ENCODE results near the gene PRKN.

Gene PRKN

GRCh38 chr6:162116902-162117525, 610.6 kb downstream of the PRKN start:
- TF ChIP-seq CTCF (IDR thresholded peaks at IDR 0.05; ENCODE audit: low read length, missing control alignments), result no peak
- DNase-seq (ENCODE audit: low read depth), result no peak
- H3K4me3 ChIP-seq (replicated peaks; ENCODE audit: low read depth, low read length), result no peak overlapping the region

GRCh38 chr6:162109480-162110050, 618.0 kb downstream of the PRKN start:
- no peak for DNase-seq (ENCODE audit: low read depth)
- H3K4me3 ChIP-seq (replicated peaks; ENCODE audit: low read depth, low read length), result no peak overlapping the region
- no peak for TF ChIP-seq CTCF (IDR thresholded peaks at IDR 0.05; ENCODE audit: low read length, missing control alignments)

- no peak for TF ChIP-seq CTCF (IDR thresholded peaks at IDR 0.05; ENCODE audit: low read length, missing control alignments)
- no peak for DNase-seq (ENCODE audit: low read depth)
- no peak overlapping the region for H3K4me3 ChIP-seq (replicated peaks; ENCODE audit: low read depth, low read length)
These were observed 619.5 kb downstream of the PRKN start for GRCh38 chr6:162108041-162108440.

GRCh38 chr6:162100096-162100495, 627.5 kb downstream of the PRKN start:
- peak; percentile 33 for DNase-seq (ENCODE audit: low read depth)
- no peak for TF ChIP-seq CTCF (IDR thresholded peaks at IDR 0.05; ENCODE audit: low read length, missing control alignments)
- H3K4me3 ChIP-seq (replicated peaks; ENCODE audit: low read depth, low read length), result no peak overlapping the region

GRCh38 chr6:162099685-162100084, 627.9 kb downstream of the PRKN start:
- TF ChIP-seq CTCF (IDR thresholded peaks at IDR 0.05; ENCODE audit: low read length, missing control alignments), result no peak
- peak; percentile 96 for DNase-seq (ENCODE audit: low read depth)
- no peak overlapping the region for H3K4me3 ChIP-seq (replicated peaks; ENCODE audit: low read depth, low read length)

- no peak for DNase-seq (ENCODE audit: low read depth)
- no peak overlapping the region for H3K4me3 ChIP-seq (replicated peaks; ENCODE audit: low read depth, low read length)
- TF ChIP-seq CTCF (IDR thresholded peaks at IDR 0.05; ENCODE audit: low read length, missing control alignments), result no peak
These were observed 634.6 kb downstream of the PRKN start for GRCh38 chr6:162092816-162093502.
